GM18508 (cell line): ENCODE results near the gene CHSY1.

Source experiments
- ATAC-seq: cut with Tn5 transposase; IDR thresholded peaks from one replicate; pipeline ENCODE4 v1.9.1; 2021; ENCODE audit warnings: moderate number of reproducible peaks; ENCODE audit not compliant: insufficient read depth, unreplicated experiment

The CHSY1 gene

GRCh38 chr15:101193120-101193644 is 58.7 kb downstream of the CHSY1 start:
- no peak for ATAC-seq

- ATAC-seq = no peak
Measured at GRCh38 chr15:101192081-101192480, 59.8 kb downstream of the CHSY1 start.

- no peak for ATAC-seq
Measured at GRCh38 chr15:101191242-101191641, 60.6 kb downstream of the CHSY1 start.

- ATAC-seq = no peak
Measured at GRCh38 chr15:101190092-101190595, 61.7 kb downstream of the CHSY1 start.

- no peak for ATAC-seq
Measured at GRCh38 chr15:101189409-101190091, 62.3 kb downstream of the CHSY1 start.

- no peak for ATAC-seq
Measured at GRCh38 chr15:101188637-101189408, 63.0 kb downstream of the CHSY1 start.

- ATAC-seq = no peak
Measured at GRCh38 chr15:101187820-101188636, 63.8 kb downstream of the CHSY1 start.

GRCh38 chr15:101185770-101186169 is 66.1 kb downstream of the CHSY1 start:
- no peak for ATAC-seq

GRCh38 chr15:101185336-101185735 is 66.5 kb downstream of the CHSY1 start:
- no peak for ATAC-seq

- ATAC-seq = no peak
Measured at GRCh38 chr15:101184830-101185229, 67.0 kb downstream of the CHSY1 start.

GRCh38 chr15:101183931-101184305 is 67.9 kb downstream of the CHSY1 start:
- ATAC-seq = no peak

GRCh38 chr15:101183226-101183930 is 68.5 kb downstream of the CHSY1 start:
- ATAC-seq = no peak

GRCh38 chr15:101182215-101182614 is 69.6 kb downstream of the CHSY1 start:
- ATAC-seq = no peak

GRCh38 chr15:101181349-101181748 is 70.5 kb downstream of the CHSY1 start:
- no peak for ATAC-seq

GRCh38 chr15:101180620-101181307 is 71.1 kb downstream of the CHSY1 start:
- no peak for ATAC-seq

GRCh38 chr15:101179341-101180153 is 72.3 kb downstream of the CHSY1 start:
- ATAC-seq = no peak

- ATAC-seq = no peak
Measured at GRCh38 chr15:101178931-101179330, 72.9 kb downstream of the CHSY1 start.

- no peak for ATAC-seq
Measured at GRCh38 chr15:101178479-101178878, 73.4 kb downstream of the CHSY1 start.

- ATAC-seq = no peak
Measured at GRCh38 chr15:101177866-101178265, 74.0 kb downstream of the CHSY1 start.
